ENCODE data around the gene HS3ST5. TPM values are rescaled to one million over a fixed set of nuclear protein-coding genes. Genes with fewer than 3 reads are reported as not detected.

Gene HS3ST5
- total RNA-seq, 1 experiment from 2014 or later = not detected

- Histone ChIP-seq H3K79me2 (ENCODE audit: insufficient read depth, low read length) (no peaks in the 10 kb centered on the region), H3K27ac (ENCODE audit: low read depth, low read length) (no peak overlapping the region), H3K4me1 (ENCODE audit: control insufficient read depth in 1 of 2, insufficient read depth in 2 of 2, low read length in 2 of 2) (no peaks in the 10 kb centered on the region), H2AFZ (ENCODE audit: low read depth, low read length, poor library complexity, severe bottlenecking) (no peak overlapping the region), H3K9me3 (ENCODE audit: control insufficient read depth in 1 of 2, insufficient read depth in 1 of 2, low read depth in 1 of 2, low read length in 2 of 2) (no peaks in the 10 kb centered on the region), H3K4me3 (replicated peaks in 1 of 2; ENCODE audit: low read depth in 1 of 2, low read length in 2 of 2) (no peak overlapping the region), H3K9me2 (ENCODE audit: insufficient read depth) (no peaks in the 10 kb centered on the region), H3K36me3 (ENCODE audit: control insufficient read depth in 1 of 2, insufficient read depth in 2 of 2, low read length in 2 of 2) (no peaks in the 10 kb centered on the region), H3K9ac (ENCODE audit: low read length) (no peak overlapping the region), H3K27me3 (ENCODE audit: insufficient read depth, low read length) (peaks cover 2% of the 10 kb centered on the region; the same call in 1 of the 2 replicates), H3K4me2 (ENCODE audit: low read length) (no peak overlapping the region), H4K20me1 (ENCODE audit: insufficient read depth) (no peaks in the 10 kb centered on the region; the same call in 1 of the 2 replicates)
- ChIA-PET CTCF (no interaction called here), RAD21 (ENCODE audit: low non-redundant PET in 1 of 2, low total read pairs in 2 of 2, uncharacterized antibody in 2 of 2, unreplicated experiment in 2 of 2) (no interaction called here), POLR2A (no interaction called here)
- DNase-seq (ENCODE audit: low read depth, low spot score) = no peak
- intact Hi-C loops (cut with micrococcal nuclease) = no loop called here
- no peak for ATAC-seq
- TF ChIP-seq CTCF (IDR thresholded peaks at IDR 0.05 in 2 of 3, conservative IDR thresholded peaks at IDR 0.05 in 1 of 3; ENCODE audit: borderline replicate concordance in 1 of 3, insufficient read depth in 1 of 3, low read depth in 2 of 3, low read length in 2 of 3) (no peak), ATF3 (IDR thresholded peaks at IDR 0.05) (no peak), TCF7L2 (IDR thresholded peaks at IDR 0.05; ENCODE audit: borderline replicate concordance, extremely low read depth, insufficient read depth, insufficient read length) (no peak), ZFX (IDR thresholded peaks at IDR 0.05) (no peak), SIN3A (IDR thresholded peaks at IDR 0.05; ENCODE audit: low read depth) (no peak), EGR1 (IDR thresholded peaks at IDR 0.05; ENCODE audit: low read depth) (no peak), SRF (IDR thresholded peaks at IDR 0.05; ENCODE audit: low read depth) (no peak), MAX (IDR thresholded peaks at IDR 0.05) (no peak), YY1 (IDR thresholded peaks at IDR 0.05; ENCODE audit: extremely low read depth, insufficient replicate concordance, low read depth, low read length) (no peak), FOSL1 (IDR thresholded peaks at IDR 0.05; ENCODE audit: low read depth) (no peak), POLR2AphosphoS5 (IDR thresholded peaks at IDR 0.05; ENCODE audit: low read depth, low read length) (no peak), CEBPB (IDR thresholded peaks at IDR 0.05; ENCODE audit: low read depth) (no peak), RAD21 (IDR thresholded peaks at IDR 0.05; ENCODE audit: low read depth) (no peak), JUND (IDR thresholded peaks at IDR 0.05) (no peak), POLR2A (IDR thresholded peaks at IDR 0.05; ENCODE audit: borderline replicate concordance, extremely low read depth, insufficient read depth, insufficient read length) (no peak), CBX3 (IDR thresholded peaks at IDR 0.05; ENCODE audit: low read depth) (no peak)
- TF ChIP-seq, protein P1, sequence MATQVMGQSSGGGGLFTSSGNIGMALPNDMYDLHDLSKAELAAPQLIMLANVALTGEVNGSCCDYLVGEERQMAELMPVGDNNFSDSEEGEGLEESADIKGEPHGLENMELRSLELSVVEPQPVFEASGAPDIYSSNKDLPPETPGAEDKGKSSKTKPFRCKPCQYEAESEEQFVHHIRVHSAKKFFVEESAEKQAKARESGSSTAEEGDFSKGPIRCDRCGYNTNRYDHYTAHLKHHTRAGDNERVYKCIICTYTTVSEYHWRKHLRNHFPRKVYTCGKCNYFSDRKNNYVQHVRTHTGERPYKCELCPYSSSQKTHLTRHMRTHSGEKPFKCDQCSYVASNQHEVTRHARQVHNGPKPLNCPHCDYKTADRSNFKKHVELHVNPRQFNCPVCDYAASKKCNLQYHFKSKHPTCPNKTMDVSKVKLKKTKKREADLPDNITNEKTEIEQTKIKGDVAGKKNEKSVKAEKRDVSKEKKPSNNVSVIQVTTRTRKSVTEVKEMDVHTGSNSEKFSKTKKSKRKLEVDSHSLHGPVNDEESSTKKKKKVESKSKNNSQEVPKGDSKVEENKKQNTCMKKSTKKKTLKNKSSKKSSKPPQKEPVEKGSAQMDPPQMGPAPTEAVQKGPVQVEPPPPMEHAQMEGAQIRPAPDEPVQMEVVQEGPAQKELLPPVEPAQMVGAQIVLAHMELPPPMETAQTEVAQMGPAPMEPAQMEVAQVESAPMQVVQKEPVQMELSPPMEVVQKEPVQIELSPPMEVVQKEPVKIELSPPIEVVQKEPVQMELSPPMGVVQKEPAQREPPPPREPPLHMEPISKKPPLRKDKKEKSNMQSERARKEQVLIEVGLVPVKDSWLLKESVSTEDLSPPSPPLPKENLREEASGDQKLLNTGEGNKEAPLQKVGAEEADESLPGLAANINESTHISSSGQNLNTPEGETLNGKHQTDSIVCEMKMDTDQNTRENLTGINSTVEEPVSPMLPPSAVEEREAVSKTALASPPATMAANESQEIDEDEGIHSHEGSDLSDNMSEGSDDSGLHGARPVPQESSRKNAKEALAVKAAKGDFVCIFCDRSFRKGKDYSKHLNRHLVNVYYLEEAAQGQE (IDR thresholded peaks at IDR 0.05; ENCODE audit: low read depth) = no peak
- TF ChIP-seq, protein P2, sequence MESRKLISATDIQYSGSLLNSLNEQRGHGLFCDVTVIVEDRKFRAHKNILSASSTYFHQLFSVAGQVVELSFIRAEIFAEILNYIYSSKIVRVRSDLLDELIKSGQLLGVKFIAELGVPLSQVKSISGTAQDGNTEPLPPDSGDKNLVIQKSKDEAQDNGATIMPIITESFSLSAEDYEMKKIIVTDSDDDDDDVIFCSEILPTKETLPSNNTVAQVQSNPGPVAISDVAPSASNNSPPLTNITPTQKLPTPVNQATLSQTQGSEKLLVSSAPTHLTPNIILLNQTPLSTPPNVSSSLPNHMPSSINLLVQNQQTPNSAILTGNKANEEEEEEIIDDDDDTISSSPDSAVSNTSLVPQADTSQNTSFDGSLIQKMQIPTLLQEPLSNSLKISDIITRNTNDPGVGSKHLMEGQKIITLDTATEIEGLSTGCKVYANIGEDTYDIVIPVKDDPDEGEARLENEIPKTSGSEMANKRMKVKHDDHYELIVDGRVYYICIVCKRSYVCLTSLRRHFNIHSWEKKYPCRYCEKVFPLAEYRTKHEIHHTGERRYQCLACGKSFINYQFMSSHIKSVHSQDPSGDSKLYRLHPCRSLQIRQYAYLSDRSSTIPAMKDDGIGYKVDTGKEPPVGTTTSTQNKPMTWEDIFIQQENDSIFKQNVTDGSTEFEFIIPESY (IDR thresholded peaks at IDR 0.05; ENCODE audit: extremely low read depth, insufficient replicate concordance, low read length) = no peak
- BruUV-seq (replicated peaks) = no TSS peak
Measured at GRCh38 chr6:114355300-114355699, 12.5 kb upstream of the HS3ST5 start.

Data from HCT116 (cell line).